Neural crest cell (in vitro differentiated cells): Measurements from ENCODE around the gene TAS1R3. TPM values are rescaled to one million over a fixed set of nuclear protein-coding genes. Genes with fewer than 3 reads are reported as not detected.

ENCODE experiments used
- DNase-seq: peaks from one replicate; pipeline ENCODE4 v3.0.0; 2021; ENCODE audit warnings: low read depth, mixed read lengths, low spot score
- H3K27ac Mint-ChIP-seq: one replicate; pipeline ENCODE4 v1.8.0; 2021; ENCODE audit warnings: mild to moderate bottlenecking, mixed read lengths; ENCODE audit not compliant: unreplicated experiment
- H3K27me3 Mint-ChIP-seq: 2 replicates; pipeline ENCODE4 v1.8.0; 2021; ENCODE audit warnings: low read depth, mild to moderate bottlenecking, mixed read lengths
- H3K36me3 Mint-ChIP-seq: 2 replicates; pipeline ENCODE4 v1.8.0; 2021; ENCODE audit warnings: low read depth, mild to moderate bottlenecking, mixed read lengths
- H3K4me1 Mint-ChIP-seq: 2 replicates; pipeline ENCODE4 v1.8.0; 2021; ENCODE audit warnings: mixed read lengths
- H3K4me3 Mint-ChIP-seq: one replicate; pipeline ENCODE4 v1.8.0; 2021; ENCODE audit warnings: mild to moderate bottlenecking, mixed read lengths
- H3K9me3 Mint-ChIP-seq: 2 replicates; pipeline ENCODE4 v1.8.0; 2021; ENCODE audit warnings: mixed read lengths
- total RNA-seq: library from RNA; stranded (reverse); gene quantifications from 2 replicates; pipeline ENCODE4 v1.2.1, GENCODE V29; 2021
- TF ChIP-seq, protein P1 (sequence below): fragments of 200-600 bp; sonication (generic); conservative IDR thresholded peaks from 2 replicates; pipeline ENCODE4 v1.5.0; 2021; ENCODE audit warnings: antibody characterized with exemption, mild to moderate bottlenecking

The TAS1R3 gene
- total RNA-seq, 1 donor from 2014 or later, result 0.68 TPM

DNA sequence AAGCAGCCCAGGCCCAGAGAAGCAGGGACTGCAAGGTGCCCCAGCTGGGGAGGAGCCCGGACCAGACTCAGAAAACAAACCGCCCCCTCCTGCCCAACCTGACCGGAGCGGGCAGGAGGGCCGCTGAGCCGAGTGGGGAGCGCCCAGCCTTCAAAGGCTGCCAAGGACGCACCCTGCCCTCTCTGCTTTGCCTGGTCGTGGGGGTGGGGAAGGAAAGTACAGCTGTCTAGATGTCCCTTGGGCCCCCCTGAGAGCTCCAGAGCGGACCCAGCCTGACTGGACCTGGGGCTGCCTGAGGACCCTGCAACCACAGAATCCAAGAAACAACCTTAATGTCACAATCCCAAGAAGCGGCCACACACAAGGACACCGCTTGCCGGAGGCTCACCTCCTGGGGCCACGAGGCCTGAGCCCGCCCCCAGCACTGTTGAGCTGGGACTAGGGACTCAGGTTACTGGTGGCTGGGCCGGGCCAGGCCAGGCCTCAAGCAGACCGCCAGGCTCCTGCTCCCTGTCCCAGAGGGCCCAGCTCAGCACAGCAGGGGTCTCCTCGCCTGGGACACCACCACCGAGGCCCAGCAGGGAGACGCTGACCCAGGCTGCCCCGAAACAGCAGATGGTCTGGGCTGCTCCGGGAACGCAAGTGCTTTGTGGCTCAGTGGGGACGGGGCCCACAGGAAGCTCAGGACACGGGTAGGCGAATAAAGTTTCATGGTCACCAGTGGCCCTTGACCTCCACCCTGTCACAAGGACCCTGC lies 16.8 kb downstream of the TAS1R3 start:
- no peak for DNase-seq
- Mint-ChIP-seq H3K4me1 (peaks cover 20% of the 10 kb centered on the region), H3K4me3 (peak overlapping the region; percentile 85), H3K36me3 (no peaks in the 10 kb centered on the region), H3K27ac (no peak overlapping the region), H3K27me3 (peaks cover 10% of the 10 kb centered on the region), H3K9me3 (no peaks in the 10 kb centered on the region)
- TF ChIP-seq, protein P1, sequence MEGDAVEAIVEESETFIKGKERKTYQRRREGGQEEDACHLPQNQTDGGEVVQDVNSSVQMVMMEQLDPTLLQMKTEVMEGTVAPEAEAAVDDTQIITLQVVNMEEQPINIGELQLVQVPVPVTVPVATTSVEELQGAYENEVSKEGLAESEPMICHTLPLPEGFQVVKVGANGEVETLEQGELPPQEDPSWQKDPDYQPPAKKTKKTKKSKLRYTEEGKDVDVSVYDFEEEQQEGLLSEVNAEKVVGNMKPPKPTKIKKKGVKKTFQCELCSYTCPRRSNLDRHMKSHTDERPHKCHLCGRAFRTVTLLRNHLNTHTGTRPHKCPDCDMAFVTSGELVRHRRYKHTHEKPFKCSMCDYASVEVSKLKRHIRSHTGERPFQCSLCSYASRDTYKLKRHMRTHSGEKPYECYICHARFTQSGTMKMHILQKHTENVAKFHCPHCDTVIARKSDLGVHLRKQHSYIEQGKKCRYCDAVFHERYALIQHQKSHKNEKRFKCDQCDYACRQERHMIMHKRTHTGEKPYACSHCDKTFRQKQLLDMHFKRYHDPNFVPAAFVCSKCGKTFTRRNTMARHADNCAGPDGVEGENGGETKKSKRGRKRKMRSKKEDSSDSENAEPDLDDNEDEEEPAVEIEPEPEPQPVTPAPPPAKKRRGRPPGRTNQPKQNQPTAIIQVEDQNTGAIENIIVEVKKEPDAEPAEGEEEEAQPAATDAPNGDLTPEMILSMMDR, result no peak

DNA sequence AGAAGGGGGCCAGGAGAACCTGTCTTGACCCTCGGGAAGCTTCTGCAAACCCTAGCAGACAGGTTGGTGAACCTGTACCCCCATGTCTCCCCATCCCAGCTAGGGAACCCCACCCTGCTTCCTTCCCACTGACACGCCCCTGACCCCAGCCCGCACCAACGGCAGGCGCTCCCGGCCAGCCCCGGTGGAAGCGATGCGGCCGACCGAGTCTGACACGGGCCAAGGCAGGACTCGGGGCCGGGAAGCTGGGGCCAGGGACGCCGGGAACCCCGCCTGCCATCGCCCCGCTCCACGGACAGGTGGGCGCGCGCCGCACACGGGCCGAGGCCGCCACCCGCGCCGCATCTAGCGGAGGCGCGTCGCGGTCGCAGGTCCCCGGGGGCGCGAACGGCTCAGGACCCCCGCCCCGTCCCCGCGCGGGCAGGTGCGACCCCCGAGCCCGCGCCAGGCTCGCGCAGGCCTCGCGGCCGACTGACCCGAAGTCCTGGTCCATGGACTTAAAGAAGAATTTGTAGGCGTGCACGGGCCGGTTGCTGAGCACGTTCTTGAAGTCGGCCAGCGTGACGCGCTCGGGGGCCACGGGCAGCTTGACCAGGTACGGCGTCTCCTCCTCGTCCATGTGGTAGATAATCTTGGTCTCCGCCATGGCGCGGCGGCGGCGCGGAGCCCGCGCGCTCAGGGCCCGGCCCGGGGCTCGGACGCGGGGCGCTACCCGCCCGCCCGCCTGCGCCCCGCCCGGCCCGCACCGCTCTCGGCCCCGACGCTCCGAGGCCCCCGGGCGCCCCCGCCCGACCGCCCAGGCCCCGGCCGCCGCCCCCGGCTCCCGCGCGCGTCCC lies 17.6 kb downstream of the TAS1R3 start:
- Mint-ChIP-seq H3K36me3 (no peaks in the 10 kb centered on the region), H3K4me3 (peak overlapping the region; percentile 85), H3K27me3 (peaks cover 18% of the 10 kb centered on the region), H3K9me3 (no peaks in the 10 kb centered on the region), H3K4me1 (peaks cover 20% of the 10 kb centered on the region), H3K27ac (no peak overlapping the region)
- TF ChIP-seq, protein P1, result no peak
- DNase-seq, result no peak

DNA sequence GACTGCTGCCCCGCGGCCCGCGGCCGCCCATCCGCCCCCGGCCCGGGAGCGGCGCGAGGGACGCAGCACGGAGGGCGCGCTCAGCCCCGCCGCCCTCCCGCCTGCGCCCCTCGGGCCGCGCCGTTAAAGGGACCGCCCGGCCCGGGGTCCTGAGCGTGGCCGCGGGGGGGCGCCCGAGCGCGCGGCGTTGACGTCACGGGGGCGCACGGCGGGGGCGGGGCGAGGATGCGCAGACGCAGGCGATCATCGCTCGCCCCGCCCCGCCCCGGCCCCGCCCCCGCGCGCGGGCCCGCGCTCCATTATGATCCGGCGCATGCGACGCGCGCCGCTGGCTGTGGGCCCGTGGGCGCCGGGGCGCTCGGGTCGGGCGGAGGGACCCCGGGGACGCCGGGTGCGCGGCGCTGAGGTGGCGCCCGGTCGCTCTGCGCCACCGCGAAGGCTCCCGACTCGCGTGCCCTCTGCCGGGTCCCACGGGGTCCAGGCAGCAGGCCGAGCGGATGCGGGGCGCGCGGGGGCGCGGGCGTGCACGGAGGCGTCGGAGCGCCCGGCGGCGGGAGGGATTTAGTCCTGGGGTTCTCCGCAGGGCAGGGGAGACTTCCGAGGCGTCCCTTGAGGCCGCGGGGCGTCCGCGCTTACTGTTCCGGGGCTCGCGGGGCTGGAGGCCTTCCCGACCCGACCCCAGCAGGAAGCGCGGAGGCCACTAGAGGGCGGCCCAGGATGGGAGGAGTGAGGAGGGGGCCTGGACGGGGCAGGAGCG lies 18.4 kb downstream of the TAS1R3 start, which contains the start of gene DVL1:
DVL1 (minus strand) TSS at position 163 of the 757 bp plus-strand sequence. CDS start 353 bp downstream, outside the sequence.
- peak within 1 kb of the TSS; percentile 85 for H3K4me3 Mint-ChIP-seq
- no peak within 1 kb of the TSS for H3K27ac Mint-ChIP-seq
- H3K9me3 Mint-ChIP-seq, result no peaks in the 10 kb centered on the region
- peaks cover 26% of the 10 kb centered on the region for H3K27me3 Mint-ChIP-seq
- TF ChIP-seq, protein P1, result peak; percentile 60
- peaks cover 20% of the 10 kb centered on the region for H3K4me1 Mint-ChIP-seq
- H3K36me3 Mint-ChIP-seq, result no peaks in the 10 kb centered on the region
- DNase-seq, result peak; percentile 74

DNA sequence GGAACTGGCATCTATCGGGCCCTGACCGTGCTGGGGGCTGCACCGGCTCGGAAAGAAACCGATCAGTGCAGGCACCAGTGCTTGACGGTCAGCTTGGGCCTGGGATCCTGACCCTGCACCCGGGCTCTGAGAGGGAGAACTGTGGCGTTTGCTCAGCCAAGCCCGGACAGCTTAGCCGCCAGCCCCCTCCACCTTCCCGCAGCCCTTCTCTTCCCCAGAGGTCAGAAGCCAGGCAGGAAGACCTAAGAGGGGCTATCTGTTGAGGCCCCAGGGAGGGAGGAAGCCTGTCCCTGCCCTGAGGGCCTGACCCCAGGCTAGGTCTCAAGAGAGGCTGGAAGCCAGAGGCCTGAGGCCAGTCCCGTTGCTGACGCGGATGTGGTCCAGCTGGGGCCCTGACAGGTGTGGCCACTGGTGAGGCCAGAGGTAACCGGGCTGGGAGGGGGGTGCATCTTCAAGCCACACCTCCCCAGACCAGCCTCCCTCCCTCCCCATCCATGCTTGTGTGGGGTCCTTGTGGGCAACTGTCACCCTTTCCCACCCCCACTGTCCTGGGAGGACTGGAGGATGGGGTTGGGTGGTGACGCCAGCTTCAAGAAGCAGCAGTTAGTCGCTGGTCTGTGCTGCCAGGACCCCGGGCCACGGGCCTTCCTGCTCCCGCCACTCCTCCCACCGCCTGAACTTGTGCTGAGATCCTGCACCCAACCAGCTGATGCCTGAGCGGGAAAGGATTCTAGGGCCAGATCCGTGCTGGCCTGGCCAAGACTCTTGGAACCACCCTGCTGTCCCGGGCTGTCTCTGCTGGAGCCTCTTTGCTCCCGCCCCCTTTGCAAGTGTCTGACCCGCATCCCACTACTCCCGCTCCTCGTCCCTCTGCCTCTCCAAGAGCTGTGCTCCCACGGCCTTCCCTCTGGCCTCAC lies 20.7 kb downstream of the TAS1R3 start:
- Mint-ChIP-seq H3K27me3 (peaks cover 30% of the 10 kb centered on the region), H3K9me3 (no peaks in the 10 kb centered on the region), H3K4me3 (peak overlapping the region; percentile 86), H3K36me3 (no peaks in the 10 kb centered on the region), H3K4me1 (peaks cover 18% of the 10 kb centered on the region), H3K27ac (no peak overlapping the region)
- TF ChIP-seq, protein P1, result no peak
- no peak for DNase-seq
